Upper lobe of left lung (tissue), 4 donors: ENCODE measurements around the gene HOMER1.

ENCODE experiments used
- POLR2A ChIP-seq, 4 donors: fragments of 450-650 bp; IDR thresholded peaks; one replicate each; pipeline ENCODE4 v1.5.1; 2016 to 2017; ENCODE audit warnings: antibody characterized with exemption in 4 of 4, mild to moderate bottlenecking in 2 of 4
- TF ChIP-seq, protein P1 (sequence below), 6 experiments: fragments of 450-650 bp in 4 of 6; fragments of 200-600 bp in 2 of 6; sonication (generic) in 2 of 6; IDR thresholded peaks; one replicate each; pipeline ENCODE4 v1.5.1; 2016 to 2019; ENCODE audit warnings: antibody characterized with exemption in 6 of 6

DNA sequence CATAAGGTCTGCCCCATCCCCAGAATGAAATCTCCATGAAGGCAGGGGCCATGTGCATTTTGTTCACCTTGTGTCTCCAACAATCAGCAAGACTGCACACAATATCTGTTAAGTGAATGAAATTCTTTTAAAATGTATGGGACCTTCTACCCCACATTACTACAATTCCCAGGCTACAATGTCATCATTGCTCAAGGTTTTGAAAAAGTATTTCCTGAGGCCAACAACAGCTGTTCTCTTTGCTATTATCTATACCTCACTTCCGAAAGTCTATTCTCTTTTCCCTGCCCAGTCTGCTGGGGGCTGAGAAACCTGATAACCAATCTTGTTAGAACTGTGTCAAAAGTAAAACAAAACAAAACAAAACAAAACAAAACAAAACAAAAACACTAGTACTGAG is 29.2 kb downstream of the HOMER1 start:
- TF ChIP-seq, protein P1, sequence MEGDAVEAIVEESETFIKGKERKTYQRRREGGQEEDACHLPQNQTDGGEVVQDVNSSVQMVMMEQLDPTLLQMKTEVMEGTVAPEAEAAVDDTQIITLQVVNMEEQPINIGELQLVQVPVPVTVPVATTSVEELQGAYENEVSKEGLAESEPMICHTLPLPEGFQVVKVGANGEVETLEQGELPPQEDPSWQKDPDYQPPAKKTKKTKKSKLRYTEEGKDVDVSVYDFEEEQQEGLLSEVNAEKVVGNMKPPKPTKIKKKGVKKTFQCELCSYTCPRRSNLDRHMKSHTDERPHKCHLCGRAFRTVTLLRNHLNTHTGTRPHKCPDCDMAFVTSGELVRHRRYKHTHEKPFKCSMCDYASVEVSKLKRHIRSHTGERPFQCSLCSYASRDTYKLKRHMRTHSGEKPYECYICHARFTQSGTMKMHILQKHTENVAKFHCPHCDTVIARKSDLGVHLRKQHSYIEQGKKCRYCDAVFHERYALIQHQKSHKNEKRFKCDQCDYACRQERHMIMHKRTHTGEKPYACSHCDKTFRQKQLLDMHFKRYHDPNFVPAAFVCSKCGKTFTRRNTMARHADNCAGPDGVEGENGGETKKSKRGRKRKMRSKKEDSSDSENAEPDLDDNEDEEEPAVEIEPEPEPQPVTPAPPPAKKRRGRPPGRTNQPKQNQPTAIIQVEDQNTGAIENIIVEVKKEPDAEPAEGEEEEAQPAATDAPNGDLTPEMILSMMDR (IDR thresholded peaks at IDR 0.05) = no peak
- TF ChIP-seq POLR2A (IDR thresholded peaks at IDR 0.05) = no peak
